HG02588 (cell line): ENCODE data around the gene CABP2.
"Not testable (repeated sequence)": the region's sequence is repeated elsewhere in the genome, so short reads cannot be mapped to it uniquely, and the experiment has no call there.

Experiments
- ATAC-seq: cut with Tn5 transposase; IDR thresholded peaks from one replicate; pipeline ENCODE4 v1.9.1; 2021; ENCODE audit warnings: mild to moderate bottlenecking, moderate library complexity; ENCODE audit not compliant: unreplicated experiment

Gene CABP2

DNA sequence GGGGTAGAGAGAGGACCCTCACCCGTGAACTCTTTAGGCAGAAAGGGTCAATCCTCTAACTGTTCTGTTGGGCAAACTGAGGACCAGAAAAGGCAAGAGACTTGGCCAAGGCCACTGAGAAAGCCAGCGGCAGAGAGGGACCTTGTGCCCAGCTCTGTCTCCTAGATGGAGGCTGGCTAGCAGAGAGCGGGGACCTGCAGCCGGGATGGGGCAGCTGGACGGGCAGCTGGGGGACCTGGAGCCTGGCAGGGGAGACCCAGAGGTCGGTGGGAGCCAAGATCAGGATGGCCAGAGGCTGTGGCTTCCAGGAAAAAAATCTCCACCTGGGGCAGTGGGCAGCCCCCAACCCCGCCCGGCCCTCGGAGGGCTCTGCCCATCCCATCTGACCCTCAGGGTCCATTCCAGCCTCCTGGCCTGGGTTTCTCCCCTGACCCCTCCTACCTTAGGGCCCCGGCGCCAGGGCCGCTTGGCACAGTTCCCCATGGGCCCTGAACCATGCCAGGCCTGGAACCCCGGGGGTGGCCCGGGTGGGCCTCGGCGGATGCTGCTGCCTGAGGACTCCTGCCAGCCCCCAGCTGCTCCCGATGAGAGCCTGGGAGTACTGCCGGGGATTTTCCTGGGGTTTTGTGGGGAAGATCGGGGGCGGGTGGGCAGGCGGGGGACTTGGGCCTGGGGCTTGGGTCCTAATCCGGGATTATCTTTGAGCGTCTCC lies at the start of gene CABP2:
CABP2 (minus strand) TSS at position 603 of the 712 bp plus-strand sequence; CDS start at position 483, 120 bp downstream.
- no peak for ATAC-seq

DNA sequence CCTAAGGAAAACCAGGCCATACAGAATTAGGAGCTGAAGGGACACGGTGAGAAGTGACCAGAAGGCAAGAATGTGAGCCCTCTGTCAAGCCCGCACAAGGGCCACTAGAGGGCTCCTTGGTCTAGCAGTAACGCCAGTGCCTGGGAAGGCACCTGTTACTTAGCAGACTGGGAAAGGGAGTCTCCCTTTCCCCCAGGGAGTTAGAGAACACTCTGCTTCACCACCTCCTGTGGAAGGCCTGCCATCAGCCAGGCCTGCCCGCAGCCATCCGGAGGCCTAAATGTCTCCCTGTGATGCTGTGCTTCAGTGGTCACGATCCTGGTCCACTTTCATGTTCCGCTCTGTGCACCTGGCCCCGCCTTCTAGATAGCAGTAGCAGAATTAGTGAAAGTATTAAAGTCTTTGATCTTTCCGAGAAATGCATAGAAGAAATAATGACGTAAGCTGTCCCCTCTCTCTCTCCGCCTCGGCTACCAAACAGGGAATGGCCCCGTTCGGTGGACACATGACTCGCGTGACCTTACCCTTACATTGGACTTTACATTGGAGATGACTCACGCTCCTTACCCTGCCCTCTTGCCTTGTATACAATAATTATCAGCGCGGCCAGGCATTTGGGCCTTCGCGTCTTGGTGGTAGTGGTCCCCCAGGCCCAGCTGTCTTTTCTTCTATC lies 49.6 kb upstream of the CABP2 start:
- ATAC-seq = no peak

DNA sequence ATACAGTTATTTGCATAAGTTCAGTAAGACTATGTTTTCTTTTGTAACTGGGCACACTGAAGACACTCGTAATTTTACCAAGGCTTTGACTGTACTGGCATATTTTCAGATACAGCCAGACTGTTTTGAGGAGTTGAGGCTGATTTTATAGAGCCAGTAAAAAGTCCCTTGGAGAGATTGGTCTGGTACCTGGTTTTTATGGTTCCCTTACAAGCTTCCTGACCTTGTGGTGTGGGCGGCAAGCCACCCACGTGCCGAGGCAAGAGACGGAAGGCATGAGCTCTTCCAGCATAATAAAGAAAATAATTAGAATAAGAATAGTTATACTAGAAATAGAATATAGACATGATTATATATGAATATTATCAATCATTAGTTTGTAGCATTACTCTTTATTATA lies 49.1 kb upstream of the CABP2 start:
- ATAC-seq = no peak

DNA sequence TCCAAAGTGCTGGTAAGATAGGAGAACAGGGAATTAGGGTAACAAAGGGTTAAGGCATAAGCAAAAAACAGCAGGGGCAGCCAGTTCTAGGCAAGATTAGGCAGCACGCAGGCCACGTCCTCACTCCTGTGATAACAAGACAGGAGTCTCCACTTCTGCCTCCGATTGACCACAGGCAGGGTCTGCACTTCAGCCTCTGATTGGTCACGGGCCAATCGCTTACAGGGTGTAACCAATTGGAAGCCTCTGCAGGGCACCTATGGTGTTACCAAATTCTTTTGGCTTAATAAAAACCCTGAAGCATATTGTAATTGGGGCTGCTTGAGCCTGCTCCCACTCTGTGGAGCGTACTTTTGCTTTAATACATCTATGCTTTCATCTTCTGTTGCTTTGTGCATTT lies 48.2 kb upstream of the CABP2 start:
- ATAC-seq = no peak

DNA sequence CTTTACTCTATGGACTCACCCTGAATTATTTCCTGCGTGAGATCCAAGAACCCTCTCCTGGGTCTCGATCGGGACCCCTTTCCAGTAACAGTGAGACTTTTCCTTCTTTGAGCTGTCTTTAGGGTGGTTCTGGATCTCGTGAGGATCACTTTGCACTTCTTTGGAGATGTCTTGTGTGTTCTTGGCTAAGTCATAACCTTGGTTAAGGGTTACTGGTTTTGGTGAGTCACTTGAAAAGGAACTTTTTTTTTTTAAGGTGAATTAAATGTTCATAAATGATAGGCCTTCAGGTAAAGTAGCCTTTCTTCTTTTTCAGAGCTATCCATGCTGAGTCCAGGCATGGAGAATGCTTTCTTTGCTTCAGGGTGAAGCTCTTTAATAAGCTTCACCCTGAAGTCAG lies 41.0 kb upstream of the CABP2 start:
- ATAC-seq = no peak

DNA sequence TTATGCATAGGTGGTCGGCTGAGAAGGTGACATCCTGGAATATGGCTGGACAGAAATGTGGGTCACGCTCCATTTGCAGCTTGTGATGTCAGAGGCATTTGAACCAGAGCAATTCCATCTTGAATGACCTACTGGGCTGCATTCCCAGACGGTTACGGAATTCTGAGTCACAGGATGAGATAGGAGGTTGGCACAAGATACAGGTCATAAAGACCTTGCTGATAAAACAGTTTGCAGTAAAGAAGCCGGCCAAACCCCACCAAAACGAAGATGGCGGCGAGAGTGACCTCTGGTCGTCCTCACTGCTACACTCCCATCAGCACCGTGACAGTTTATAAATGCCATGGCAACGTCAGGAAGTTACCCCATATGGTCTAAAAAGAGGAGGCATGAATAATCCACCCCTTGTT lies 40.5 kb upstream of the CABP2 start:
- ATAC-seq = not testable (repeated sequence)

DNA sequence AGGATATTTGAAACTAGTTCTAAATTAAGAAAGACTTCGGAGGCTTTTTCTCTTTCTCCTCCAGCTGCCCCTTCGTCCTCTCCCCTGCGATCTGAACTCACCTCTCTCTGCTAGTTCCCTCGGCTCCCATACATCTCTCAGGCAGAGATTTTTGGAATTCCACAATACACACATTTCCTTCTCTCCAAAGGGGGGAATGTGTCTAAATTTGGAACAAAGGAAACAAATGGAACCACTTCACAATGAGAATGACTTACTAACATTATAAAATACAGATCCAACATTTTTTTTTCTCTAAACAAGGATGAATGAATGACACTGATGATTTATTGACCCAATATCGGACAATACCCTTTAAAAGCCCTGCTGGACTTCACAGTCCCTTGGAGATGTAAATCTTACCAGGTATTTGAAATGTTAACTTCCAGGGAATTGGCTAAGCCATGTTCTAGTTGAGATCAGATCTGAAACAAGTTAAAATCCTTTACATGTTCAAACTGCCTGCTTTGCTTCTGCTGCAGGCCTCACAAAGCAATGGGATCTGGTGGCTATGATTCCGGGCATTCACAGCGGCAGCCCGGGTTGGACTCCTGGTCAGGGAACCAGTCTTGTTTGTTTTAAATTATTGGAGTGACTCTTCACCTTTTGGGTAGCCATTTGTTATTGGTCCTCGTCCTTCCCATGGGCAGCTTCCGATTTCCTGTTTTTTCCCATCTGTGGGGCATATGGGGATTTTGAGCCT lies 39.9 kb upstream of the CABP2 start:
- ATAC-seq = no peak

DNA sequence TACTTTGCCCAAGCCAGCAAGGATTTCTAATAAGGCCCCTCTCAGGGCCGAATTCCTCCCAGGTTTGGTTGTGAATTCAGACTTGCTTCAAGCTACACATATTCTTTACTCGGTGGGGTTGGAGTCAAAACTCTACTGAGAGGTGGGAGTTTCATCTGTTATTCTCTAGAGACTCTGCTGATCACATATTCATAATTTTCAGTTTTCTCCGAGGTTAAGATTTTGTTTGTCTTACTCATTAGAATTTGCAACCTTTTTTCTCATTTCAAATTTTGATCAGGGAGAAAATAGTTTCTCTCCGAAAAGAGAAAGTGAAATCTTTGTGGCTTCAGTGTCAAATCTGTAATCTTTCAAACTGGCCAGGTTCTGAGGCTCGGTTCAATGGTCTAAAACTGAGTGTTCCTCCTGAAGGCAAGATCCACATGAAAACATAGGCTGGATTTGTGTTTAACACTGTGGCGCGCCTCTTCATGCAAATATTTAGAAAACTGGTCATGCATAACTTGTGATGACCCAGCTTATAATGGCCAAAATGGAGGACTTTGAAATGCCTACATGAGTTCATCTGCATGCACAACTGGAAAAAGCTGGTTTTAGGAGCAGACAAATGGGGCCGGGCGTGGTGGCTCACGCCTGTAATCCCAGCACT lies 38.8 kb upstream of the CABP2 start:
- ATAC-seq = no peak

DNA sequence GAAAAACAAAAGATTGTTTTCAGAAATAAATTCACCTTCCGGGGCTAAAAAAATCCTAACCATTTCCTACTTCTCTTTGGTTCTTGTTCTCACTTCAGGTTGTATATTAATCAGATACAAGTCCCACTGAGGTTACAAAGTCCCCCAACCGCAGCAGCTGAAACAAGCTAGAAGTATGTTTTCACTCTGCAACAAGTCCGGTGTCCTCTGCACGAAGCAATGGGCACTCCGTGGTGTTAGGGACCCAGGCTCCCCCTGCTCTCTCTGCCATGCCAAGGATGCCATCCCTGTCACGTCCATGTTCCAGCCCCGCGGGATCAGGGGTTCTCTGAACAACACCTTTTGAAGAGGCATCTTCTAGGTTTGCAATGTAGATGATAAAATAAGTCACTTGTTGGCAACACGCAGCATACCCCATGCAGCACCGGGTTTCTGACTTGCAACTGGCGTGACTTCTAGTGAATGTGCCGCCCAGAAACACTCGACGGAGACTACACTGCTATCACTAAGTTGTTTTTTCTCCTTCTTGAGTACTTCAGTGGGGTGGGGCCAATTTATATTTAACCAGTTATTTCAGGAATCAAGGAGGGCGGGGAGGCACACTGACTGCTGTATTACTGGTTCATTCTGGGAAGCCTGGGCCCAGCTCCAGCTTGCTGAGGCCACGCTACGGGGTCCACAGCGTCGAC lies 35.0 kb upstream of the CABP2 start:
- peak; percentile 52 for ATAC-seq

DNA sequence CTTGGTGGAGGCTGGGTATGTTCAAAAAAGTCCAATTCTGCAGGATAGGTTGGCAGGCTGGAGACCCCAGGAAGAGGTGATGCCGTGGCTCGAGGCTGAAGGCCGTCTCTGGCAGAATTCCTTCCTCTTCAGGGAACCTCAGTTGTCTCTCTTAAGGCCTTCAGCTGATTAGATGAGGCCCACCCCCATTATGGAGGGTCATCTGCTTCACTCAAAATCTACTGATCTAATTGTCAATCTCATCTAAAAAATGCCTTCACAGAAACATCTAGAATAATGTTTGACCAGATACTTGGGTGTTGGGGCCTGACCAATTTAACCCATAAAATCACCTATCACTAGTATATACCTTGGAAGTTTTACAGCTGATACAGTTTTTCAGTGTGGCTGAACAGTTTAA lies 33.0 kb upstream of the CABP2 start:
- ATAC-seq = no peak

DNA sequence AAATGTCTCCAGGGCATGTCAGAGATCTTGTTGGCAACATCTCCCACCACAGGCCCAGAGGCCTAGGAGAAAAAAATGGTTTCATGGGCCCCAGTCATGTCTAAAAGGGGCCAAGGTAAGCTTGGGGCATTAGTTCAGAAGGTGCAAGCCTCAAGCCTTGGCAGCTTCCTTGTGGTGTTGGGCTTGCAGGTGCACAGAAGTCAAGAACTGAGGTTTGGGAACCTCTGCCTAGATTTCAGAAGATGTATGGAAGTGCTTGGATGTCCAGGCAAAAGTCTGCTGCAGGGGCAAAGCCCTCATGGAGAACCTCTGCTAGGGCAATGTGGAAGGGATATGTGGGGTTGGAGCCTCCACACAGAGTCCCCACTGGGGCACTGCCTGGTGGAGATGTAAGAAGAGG lies 28.5 kb upstream of the CABP2 start:
- not testable (repeated sequence) for ATAC-seq

DNA sequence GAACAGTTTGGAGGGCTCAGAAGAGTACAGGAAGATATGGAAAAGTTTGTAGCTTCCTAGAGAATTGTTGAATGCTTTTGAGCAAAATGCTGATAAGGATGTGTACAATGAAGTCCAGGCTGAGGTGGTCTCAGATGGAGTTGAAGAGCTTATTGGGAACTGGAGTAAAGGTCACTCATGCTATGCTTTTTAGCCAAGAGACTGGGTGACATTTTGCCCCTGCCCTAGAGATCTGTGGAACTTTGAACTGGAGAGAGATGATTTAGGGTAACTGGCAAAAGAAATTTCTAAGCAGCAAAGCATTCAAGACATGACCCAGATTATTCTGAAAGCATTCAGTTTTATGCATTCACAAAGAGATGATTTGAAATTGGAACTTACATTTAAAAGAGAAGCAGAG lies 27.9 kb upstream of the CABP2 start:
- no peak for ATAC-seq

DNA sequence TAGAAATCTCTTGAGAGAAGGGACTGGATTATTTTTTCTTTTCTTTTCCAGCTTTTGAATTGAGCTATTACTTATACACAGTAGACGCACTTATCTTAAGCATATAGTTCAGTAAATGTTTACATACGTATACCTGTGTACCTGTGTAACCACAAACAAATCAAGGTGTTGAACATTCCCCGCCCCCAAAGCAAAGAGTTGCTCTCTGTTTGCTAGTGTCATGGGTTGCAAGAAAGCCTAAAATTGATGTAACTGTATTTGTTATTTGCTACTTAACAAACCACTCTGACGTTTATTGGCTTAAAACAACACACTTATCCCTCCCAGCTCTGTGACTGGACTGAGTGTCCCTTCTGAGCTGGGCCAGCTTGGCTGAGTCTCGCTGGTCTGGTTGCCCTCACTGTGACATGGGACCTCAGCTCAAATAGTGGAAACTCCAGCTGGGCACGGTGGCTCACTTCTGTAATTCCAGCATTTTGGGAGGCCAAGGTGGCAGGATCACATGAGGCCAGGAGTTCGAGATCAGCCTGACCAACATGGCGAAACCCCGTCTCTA lies 25.4 kb upstream of the CABP2 start:
- no peak for ATAC-seq

DNA sequence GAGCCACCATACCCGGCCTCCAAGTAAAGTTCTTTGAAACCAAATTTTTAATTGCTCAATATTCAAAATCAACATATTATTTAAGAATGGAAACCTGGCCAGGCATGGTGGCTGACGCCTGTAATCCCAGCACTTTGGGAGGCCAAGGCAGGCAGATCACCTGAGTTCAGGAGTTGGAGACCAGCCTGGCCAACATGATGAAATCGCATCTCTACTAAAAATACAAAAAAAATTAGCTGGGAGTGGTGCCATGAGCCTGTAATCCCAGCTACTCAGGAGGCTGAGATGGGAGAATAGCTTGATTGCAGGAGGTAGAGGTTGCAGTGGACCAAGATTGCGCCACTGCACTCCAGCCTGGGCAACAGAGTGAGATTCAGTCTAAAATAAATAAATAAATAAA lies 24.9 kb upstream of the CABP2 start:
- ATAC-seq = not testable (repeated sequence)

DNA sequence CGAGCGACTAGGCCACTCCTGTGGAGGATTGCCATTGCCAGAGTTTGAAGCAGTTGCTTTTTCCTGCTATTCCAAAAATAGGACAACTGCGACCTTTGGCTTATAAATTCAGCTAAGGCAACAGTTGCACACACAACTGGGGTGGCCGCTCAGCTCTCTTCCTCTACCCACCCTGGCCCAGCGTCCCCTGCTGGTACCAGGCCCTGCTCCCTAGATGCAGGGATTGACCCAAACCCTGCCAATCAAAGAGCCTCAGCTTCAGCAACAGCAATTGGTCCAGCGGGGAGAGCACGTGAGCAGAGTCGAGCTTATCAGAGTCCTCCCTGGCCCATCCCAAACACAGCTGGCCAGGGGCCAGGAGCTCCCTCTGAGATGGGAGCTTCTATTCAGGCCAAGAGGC lies 22.0 kb upstream of the CABP2 start:
- ATAC-seq = no peak

DNA sequence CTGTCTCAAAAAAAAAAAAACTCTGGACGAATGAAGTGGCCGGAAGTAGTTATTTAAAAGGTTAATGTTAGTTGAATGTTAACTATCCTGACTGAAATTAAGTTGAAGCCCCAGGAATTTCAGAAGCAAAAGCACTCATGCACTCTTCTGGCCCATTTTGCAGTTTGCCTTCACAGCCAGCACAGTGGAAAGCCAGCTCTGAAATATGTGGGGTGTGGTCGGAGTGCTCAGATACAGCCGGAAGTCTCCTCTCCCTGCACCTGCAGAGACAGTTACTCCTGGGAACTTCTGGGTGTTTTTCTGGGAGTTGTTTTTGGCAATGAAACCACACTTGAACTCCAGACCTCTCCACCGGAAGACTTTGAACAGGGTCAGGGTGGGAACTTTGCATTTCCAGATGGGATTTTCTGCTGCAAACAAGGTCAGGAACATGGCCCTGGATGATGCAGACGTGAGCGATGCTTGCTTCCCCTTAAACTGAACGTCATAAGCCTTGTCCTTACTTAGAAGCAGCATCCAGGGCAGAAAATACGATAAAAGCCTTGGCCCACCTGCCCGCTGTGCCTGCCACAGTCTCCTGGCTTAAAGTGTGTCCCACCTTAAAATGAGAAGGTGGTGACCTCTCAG lies 21.5 kb upstream of the CABP2 start:
- ATAC-seq = no peak

DNA sequence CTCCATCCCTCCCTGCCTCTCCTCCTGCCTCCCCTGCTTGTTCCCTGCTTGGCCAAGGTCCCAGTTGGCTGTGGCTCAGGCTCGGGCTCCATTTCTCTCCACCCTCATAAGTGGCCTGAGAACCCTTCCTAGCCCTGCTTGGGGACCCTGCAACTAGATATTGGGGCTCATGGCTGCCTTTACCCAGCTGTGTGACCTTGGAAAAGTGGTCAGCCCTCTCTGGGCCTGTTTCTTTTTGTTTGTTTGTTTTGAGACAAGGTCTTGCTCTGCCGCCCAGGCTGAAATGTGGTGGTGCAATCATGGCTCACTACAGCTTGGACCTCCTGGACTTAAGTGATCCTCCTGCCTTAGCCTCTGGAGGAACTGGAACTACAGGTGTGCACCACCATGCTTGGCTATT lies 20.3 kb upstream of the CABP2 start:
- ATAC-seq = no peak

DNA sequence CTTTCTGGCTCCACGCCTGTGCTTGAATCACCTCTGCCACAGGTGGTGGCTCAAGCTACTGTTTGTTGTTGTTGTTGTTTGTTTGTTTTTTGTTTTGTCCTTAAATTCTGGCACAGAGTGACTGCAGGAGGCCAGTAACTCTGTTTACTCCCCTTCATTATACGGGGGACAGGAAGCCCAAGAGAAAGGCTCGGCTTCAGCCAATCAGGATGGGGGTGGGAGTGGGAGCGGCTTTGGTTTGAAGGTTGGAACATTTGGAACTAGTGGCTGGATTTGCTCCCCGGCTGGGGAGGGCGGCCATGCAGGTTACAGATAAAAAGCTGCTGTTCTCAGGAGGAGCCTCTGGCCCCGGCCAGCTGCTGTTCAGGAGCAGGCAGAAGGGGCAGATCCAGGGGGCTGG lies 19.7 kb upstream of the CABP2 start:
- no peak for ATAC-seq

DNA sequence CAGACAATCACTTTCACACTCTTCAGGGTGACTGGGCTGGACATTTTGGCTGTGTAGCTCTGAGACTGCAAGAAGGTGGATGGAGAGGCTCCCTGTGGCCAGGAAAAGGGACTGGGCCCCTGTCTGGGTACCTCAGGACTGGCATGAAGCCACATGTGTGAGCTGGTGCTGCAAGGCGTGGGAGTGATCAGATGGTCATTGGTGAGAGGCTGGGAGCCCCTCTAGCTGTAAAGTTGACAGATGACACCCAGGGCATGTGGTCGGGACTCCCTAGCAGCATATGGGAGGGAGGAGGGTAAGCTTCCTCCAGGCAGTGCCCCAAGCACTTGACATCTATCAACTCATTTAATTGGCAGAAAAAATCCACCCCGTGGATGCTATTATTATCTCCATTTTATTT lies 18.9 kb upstream of the CABP2 start:
- no peak for ATAC-seq

DNA sequence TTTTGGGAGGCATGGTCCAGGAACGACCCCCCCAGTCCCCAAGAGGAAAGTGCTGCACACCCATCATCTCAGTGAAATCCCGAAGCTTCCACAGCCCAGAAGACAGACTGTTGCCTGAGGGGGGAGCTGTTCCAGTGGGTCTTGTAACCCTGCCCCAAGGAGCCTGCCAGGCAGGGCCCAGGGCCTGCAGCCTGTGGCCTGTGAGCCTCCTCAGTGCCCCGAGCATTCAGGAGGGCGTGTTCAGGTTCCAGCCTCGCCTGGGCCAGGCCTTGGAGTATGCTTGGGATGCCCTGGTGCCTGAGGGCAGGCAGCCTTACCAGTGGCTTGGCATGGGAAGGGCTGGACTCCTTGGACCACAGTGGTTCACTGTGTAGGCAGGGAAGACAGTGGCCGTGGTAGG lies 18.0 kb upstream of the CABP2 start:
- ATAC-seq = no peak
